Subcutaneous adipose tissue (tissue), 4 donors: ENCODE results near the gene PDP2. TPM values are rescaled to one million over a fixed set of nuclear protein-coding genes. Genes with fewer than 3 reads are reported as not detected.

Experiments used
- CTCF ChIP-seq: fragments of 450-650 bp; IDR thresholded peaks from one replicate; pipeline ENCODE4 v1.5.1; 2016; ENCODE audit warnings: low read depth, mild to moderate bottlenecking, control low read depth, antibody characterized with exemption, moderate library complexity
- total RNA-seq, 4 donors: library from RNA; depleted of rRNA; stranded (reverse); fragments of >200 nt; gene quantifications; one replicate each; pipeline ENCODE4 v1.1.0, GENCODE V29; 2016

PDP2 gene
- total RNA-seq, 4 donors from 2014 or later = 16.5 to 43.3 (median 31.1) TPM

DNA sequence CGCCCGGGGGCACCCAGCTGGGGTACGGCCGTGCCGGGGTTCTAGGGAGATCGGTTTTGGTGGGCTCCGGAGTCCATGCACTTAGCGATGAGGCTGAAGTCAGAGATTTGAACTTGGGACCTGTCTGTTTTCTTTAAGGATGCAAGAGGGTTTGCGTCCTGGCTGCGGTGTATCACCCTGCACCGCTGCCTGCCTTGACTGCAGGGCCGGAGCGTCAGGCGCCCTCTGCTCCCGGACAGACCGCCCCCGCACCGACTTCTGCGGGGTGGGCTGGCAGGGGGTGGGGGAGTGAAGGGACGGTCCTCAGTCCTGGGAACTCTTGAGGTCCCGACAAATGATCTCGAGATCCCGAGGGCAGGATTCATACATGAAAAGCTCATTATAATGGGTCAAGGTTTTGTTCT lies 701 bp downstream of the PDP2 start:
- no peak for TF ChIP-seq CTCF

GRCh38 chr16:66881560-66881959 lies 1.2 kb downstream of the PDP2 start:
- no peak for TF ChIP-seq CTCF

- TF ChIP-seq CTCF = no peak
Measured at GRCh38 chr16:66881964-66882508, 1.7 kb downstream of the PDP2 start.

DNA sequence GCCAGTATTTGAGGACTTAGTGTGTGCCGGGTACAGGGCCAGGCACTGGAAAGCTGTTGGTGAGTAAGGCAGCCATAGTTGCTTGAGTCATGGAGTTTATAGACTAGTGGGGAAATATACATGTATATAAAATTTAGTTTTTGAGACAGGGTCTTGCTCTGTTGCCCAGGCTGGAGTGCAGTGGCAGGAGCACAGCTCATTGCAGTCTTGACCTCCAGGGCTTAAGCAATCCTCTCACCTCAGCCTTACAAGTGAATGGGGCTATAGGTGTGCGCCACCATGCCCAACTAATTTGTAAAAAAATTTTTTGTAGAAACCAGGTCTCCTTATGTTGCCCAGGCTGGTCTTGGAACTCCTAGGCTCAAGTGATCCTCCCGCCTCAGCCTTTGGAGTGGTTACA lies 2.4 kb downstream of the PDP2 start:
- no peak for TF ChIP-seq CTCF

- TF ChIP-seq CTCF = no peak
Measured at GRCh38 chr16:66885491-66885890, 5.2 kb downstream of the PDP2 start.

DNA sequence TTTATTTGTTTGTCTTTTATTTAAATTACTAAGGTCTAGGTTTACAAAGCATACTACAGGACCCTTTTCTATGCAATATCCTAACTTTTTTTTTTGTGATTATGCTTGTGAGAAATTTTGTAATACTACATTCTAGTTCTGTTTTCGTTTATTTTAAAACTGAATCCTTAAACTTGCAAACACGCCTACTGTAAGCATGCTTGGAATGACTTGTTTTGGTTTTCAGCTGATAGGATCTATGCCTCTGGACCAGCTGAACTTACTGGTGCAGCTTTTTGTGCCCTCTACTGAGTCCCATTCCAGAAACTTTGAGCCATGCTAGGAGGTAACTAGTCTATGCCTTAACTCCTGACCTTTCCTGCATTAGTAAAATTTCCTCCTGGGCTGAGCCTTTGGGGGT lies 6.0 kb downstream of the PDP2 start:
- no peak for TF ChIP-seq CTCF

- no peak for TF ChIP-seq CTCF
Measured at GRCh38 chr16:66886914-66887313, 6.6 kb downstream of the PDP2 start.
